ENCODE data around the gene TMCC3.

TMCC3 gene

GRCh38 chr12:94670898-94671297 is 20.5 kb upstream of the TMCC3 start:
- DNase-seq, result no peak

- no peak for DNase-seq
Observed at GRCh38 chr12:94670075-94670474, 19.7 kb upstream of the TMCC3 start.

- DNase-seq, result no peak
Observed at GRCh38 chr12:94667031-94667540, 16.7 kb upstream of the TMCC3 start.

DNA sequence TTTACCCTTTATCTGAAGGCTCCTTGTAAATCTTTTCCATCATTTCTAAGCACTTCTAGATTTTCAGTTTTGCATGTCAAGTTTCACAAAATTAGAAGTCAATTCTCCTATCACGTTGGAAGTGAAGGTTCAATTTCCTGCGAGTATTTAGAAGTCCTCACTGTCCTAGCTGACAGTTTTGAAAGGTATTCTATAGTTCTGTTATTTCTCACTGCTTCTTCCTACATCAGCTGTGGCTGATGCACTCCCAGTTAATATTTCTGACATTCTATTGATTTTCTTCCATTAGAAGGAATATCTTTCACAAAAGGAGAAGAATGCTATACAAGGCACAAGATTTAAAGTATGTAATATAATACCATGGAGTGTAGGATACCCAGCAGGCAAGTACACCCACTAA is 15.8 kb upstream of the TMCC3 start:
- no peak for DNase-seq

DNA sequence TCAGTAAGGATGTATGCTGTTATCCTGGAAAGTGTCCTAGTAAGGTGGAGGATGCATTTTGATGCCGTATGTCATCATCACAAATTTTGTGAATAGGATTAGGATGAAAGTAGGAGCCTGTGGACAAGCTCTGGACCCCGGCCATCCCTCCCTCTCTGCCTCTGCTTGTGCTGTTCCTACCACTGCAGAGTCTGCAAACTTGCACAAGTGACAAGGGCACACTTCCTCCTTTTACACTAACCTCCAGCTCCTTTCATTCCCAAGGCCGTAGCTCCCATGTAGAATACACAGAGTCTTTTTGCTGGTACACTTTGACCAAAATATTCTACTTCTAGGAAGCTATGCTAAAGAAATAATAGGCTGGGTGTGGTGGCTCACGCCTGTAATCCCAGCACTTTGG is 13.3 kb upstream of the TMCC3 start:
- no peak for DNase-seq

- DNase-seq, result no peak
Observed at GRCh38 chr12:94663071-94663470, 12.7 kb upstream of the TMCC3 start.

- DNase-seq, result no peak
Observed at GRCh38 chr12:94660436-94660835, 10.1 kb upstream of the TMCC3 start.

GRCh38 chr12:94659346-94659930 is 9.1 kb upstream of the TMCC3 start:
- no peak for DNase-seq

DNA sequence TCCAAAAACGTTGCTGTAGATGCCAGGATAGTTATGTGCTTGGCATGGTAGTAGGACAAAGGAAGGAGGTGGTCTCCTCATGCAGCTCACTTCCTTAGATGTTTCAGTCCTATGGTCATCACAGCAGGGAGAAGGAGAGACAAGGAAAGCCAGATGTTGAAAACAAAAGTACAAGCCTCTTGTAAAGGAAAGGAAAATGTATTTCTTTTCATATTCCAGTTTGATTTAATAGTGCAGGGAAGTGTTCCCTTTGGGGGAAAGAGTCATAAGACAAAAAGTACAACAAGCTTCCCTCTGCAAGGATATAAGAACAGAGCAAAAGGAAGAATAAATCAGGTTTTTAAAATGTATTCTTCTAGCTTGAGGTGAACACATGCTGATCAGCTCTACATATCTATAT is 8.6 kb upstream of the TMCC3 start:
- no peak for DNase-seq

DNA sequence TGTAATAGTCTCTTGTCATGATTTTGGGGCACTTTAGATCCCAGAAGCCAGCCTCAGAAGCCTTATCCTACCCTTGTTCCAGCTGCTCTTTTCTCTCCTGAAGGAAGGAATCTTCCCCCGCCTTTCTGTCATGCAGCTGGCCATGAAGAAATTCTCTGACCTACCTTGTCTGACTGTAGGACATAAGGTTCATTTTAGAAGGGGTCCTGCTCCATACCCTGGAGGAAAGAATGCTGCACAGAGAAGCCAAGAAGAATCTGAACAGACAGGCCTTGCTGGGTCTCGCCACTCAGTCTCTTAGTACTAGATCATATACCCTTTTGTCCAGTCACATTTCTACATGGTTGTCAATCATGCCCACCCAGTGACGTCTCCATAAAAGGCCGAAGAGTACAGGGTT is 6.2 kb upstream of the TMCC3 start:
- DNase-seq, result no peak

- no peak for DNase-seq
Observed at GRCh38 chr12:94649349-94650142, 811 bp downstream of the TMCC3 start.

GRCh38 chr12:94648578-94648977 is 1.8 kb downstream of the TMCC3 start:
- no peak for DNase-seq

GRCh38 chr12:94644141-94644979 is 6.0 kb downstream of the TMCC3 start:
- DNase-seq, result no peak

DNA sequence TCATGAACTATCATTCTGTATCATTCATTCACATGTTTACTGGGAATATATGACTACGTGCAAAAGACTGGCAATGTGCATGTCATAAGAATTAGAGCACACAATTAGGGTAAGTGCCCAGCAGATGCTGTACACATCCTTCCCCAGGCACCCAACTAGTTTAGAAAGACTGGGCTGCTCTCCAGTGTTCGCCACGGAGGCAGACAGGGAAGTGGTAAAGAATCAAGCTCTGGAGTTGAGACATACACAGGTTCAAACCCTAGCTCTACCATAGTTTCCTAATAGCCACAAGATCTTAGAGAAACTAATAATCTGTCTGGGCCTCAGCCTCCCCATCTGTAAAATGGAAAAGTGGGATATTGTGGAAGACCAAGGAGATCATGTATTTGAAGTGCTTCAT is 6.8 kb downstream of the TMCC3 start:
- DNase-seq, result no peak

DNA sequence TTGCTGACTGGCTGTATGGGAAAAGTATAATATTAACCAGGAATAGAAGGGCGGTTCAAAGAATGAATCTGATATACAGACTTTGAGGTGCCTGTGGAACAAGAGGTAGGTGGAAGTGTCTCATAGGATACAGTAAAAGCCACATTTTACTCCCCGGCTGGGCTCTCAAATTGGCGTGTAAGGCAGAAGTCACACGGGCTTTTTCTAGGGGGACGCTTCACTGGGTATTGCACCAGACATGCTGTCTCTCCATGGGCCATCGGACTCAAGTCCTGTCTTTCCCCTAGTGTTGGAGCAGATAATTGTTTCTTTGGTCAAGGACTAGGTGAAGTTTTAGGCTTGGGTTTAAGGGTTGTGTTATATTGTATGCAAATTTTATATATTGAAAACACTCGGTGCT is 9.1 kb downstream of the TMCC3 start:
- no peak for DNase-seq

- DNase-seq, result no peak
Observed at GRCh38 chr12:94640134-94640928, 10.0 kb downstream of the TMCC3 start.

DNA sequence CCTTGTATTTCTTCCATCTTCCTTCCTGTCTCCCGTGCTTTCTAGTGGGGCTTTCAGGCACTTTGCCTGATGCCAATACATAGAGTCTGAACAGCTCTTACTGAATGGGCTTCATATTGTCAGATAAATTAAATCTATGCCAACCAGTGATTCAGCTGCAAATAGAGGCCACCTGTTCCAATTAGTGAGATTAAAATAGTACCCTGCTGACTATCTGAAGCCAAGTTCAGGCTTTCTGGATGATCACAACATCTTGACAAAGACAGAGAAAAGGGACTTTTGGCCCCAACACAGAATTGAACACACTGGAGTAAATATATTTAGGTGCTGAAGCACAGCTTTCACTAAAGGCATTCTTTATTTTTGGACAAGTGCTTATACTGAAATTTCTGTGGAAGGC is 11.8 kb downstream of the TMCC3 start:
- peak in 1 of 2 experiments; percentile 64 for DNase-seq

GRCh38 chr12:94637390-94638113 is 12.8 kb downstream of the TMCC3 start:
- no peak for DNase-seq

DNA sequence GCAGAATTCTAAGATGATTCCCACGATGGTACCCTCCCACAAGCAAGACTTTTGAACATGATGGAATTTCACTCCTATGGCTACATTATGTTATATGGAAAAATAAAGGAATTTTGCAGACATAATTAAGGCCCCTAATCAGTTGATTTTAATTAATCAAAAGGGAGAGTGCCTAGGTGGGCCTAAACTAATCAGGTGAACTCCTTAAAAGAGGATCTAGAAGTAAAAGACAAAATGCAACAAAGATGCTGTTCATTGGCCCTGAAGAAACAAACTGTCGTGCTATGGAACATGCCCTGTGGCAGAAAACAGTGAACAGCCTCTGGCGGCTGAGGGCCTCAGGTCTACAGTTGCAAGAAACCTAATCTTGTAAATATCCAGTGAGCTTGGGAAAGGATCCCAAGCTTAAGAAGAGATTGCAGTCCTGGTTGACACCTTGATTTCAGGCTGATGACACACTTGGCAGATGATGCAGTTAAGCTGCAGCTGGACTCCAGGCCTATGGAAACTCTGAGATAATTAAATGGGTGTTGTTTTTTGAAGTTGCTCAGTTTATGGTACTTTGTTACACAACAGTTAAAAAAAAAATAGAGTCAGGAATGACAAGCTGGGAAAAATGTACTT is 13.8 kb downstream of the TMCC3 start:
- no peak for DNase-seq

- no peak for DNase-seq
Observed at GRCh38 chr12:94634717-94635116, 15.6 kb downstream of the TMCC3 start.

GRCh38 chr12:94633401-94633800 is 17.0 kb downstream of the TMCC3 start:
- DNase-seq, result no peak

GRCh38 chr12:94631058-94631457 is 19.3 kb downstream of the TMCC3 start:
- no peak for DNase-seq

Measured in NCI-H446 (cell line).